CD4-positive, alpha-beta T cell treated with Interleukin-17A for 1 hour (primary cell): Measurements from ENCODE around the gene RELT.
"Not testable (repeated sequence)": the region's sequence is repeated elsewhere in the genome, so short reads cannot be mapped to it uniquely, and the experiment has no call there.

Experiments
- DNase-seq: peaks from one replicate; pipeline ENCODE4 v3.0.0-alpha.2; 2020

The RELT gene

DNA sequence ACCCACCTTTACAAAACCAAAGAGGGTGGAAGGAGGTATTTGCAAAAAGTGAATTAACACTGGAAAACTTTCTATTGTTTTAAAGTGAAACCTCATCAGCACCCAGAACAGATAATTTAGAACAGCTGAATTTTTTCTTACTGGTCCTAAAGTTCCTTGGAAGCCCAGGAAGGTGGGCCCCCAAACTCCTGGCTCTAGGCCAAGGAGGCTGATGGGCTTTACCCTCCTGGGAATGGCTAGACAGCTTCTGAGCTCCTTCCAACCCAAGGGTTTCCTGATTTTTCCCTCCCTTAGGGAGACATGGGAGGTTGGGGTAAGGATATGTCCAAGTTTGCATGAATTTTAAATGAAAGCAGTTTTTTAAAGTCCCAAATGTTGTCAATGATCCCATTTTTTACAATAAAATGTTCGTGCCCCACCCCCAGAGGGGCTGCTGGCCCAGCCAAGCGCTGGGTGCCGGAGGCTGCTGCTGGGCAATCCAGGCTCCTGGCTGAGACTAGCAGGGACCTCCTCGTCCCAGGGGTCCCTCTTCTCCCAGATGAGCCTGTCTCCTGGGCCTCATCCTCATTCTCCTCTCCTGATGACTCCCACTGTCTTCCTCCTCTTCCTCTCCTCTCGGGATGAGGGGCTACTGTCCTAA, 28.4 kb downstream of the RELT start:
- DNase-seq: peak; percentile 1

- DNase-seq: peak; percentile 17
Measured at GRCh38 chr11:73405146-73405510, 28.9 kb downstream of the RELT start.

- peak; percentile 2 for DNase-seq
Measured at GRCh38 chr11:73406131-73406530, 29.9 kb downstream of the RELT start.

DNA sequence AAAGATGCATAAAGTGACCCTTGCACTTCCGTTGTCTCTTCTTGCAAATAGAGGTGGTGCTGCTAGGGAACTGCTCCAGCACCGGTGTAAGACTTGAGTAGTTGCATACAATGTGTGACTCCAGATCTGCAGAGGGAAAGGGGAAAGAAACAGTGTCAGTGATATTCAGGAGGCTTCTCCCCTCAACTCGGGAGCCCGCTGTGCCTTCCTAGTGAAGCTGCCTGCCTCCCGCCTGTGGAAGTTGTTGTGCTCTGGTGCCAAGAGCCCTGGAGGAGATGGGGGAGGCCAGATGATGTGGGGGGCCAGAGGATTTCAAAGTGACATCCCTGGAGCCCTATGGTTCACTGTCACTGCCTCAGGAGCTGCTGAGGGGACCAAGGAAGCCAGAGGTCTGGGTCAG, 30.4 kb downstream of the RELT start:
- DNase-seq: peak; percentile 22

DNA sequence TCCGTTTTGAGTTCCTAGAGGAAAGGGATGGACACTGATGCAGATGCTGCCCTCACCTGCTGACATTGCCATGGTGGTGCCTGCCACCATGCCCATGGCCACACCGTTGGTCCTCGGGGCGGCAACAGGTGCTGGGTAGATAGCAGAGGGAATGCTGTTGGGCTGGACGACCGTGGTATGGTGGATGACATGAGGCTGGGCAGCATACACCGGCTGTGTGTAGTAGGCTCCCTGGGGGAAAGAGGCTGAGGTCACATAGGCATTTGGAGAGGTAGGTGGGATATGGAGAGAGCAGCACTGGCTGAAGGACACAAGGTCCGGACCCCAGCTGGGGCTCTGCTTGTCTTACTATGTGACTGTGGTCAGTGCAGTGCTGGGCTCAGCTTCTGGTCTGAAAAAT, 33.2 kb downstream of the RELT start:
- DNase-seq: peak; percentile 4

- peak; percentile 8 for DNase-seq
Measured at GRCh38 chr11:73410627-73411026, 34.4 kb downstream of the RELT start.

GRCh38 chr11:73411031-73411430, 34.8 kb downstream of the RELT start:
- DNase-seq: no peak

DNA sequence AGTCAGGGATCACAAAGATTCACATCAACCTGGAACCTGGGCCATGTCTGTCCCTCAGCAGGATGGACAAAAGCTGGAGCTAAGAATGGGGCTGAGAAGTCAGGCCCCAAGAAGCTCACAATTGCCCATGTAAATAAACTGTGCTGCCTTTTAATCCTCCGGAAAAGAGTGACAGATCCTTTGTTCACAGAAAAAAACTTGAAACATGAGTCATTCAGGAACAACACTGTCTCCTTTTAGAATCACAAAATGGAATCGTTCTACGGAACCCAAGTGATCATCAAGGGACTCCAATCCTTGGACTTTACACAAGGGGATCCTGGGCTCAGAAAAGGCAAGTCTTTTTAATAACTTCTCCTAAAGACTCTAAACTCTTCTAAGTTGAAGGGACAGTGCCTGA, 36.1 kb downstream of the RELT start:
- DNase-seq: peak; percentile 2

- DNase-seq: no peak
Measured at GRCh38 chr11:73413256-73413655, 37.1 kb downstream of the RELT start.

DNA sequence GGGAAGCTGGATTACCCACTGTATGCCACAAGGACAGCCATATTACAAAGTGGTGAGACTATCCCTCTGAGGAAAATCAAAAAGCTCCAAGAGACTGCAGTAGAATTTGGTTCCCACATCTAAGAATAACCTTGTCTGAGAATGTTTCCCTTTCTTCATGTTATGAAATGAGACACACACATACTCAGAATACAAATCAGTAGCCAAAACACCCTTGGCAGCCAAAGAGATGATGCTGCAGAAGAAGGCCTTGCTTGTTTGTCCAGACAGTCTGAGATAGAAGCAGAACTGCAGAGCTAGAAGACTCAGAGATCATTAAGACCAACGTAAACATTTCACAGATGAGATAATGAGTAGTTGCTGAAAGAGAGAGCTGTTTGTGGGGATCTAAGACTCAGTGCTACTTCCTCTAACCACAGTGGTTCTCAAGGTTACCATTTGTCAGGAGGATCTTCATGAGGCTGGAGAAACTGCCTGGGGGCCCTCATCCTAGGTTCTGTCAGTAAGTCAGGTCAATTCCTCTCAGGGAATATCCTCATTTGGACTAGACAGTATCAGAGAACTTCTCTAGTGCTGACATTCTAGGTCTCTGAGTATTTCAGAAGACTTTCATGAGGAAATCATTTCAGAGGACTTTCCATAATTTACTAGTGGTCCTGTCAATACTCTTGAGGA, 38.9 kb downstream of the RELT start:
- no peak for DNase-seq

DNA sequence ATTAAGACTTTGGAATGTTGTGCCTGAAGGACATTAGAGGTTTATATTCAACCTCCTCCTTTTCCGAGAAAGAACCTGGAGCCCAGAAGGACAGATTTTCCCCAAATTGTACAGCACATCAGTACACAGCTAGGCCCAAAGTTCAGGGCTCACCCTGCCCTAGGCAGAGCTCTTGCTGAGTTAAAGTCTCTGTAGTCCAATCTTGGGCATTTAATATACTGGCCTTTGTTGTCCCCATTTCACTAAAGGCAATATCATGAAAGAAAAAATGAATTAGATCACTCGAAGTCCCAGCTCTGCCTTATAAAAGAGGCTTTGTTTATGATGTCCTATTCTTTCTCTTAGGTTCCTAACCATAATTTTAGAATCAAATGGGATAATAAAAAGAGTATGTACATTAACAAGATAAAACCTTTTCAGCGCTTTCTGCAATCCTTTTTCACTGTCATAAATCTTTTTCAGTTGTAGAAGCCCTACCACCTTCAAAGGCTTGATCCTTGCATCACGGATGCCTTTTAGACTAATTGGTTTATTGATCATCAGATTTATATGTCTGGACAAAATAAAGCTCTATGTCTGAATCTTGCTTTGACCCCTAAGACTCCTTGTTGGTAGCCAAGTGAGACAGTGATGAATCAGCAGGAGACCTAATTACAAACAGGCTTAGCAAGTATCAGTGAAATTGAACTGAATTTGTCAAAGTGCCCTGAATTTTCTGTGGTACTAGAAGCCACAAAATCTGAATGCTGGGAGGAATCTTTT, 39.8 kb downstream of the RELT start:
- DNase-seq: no peak

GRCh38 chr11:73416786-73417185, 40.6 kb downstream of the RELT start:
- DNase-seq: no peak

DNA sequence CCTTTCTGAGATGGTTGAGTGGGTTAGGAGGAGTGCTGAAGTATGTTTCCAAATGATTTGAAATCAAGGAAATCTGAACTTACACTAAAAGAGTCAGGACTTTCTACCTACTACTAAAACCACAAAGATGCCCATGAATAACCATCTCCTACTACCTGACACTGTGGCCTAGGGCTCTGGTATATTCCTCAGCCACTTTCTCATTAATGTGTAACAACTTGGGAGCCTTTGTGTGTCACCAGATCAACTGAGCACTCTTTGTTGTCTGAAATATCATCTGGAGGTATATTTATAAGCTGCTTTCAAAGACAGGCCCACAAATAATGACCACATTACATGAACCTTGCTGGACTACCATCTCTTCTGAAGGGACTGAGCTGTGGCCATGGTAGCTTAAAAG, 43.9 kb downstream of the RELT start:
- no peak for DNase-seq

DNA sequence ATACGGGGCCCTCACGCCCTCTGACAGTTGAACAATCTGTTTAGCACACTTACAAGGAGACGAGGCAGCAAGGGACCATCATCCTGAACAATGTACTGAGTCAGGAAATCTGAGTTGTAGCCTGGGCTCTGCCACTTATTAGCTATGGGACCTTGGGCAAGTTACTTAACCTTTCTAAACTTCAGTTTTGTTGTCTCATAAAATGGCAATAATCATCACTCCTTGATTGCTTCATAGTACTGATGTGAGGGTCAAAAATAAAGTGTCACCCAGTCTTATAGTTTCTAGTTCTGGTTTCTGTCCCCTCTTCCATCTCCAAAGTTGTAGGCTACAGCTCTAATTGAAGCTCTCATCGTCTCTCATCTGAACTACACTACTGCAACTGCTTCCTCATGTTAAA, 46.7 kb downstream of the RELT start:
- no peak for DNase-seq

DNA sequence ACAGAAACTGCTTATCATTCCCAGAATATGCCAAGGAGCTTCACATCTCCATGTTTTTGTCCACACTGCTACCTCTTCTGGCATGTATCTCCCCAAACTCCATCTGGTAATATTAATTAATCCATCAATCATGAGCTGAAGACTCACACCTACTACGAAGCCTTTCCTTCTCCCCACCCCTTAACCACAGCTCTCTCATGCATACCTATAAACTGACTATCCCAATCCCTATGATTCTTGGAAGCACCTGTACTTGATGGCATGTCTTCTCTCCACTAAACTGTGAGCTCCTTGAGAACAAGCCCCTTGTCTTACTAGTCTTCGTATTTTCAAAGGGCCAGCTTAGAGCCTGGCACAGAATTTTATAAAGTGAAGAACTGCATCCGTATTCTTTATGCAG, 47.3 kb downstream of the RELT start:
- no peak for DNase-seq

GRCh38 chr11:73425108-73425507, 48.9 kb downstream of the RELT start:
- no peak for DNase-seq

DNA sequence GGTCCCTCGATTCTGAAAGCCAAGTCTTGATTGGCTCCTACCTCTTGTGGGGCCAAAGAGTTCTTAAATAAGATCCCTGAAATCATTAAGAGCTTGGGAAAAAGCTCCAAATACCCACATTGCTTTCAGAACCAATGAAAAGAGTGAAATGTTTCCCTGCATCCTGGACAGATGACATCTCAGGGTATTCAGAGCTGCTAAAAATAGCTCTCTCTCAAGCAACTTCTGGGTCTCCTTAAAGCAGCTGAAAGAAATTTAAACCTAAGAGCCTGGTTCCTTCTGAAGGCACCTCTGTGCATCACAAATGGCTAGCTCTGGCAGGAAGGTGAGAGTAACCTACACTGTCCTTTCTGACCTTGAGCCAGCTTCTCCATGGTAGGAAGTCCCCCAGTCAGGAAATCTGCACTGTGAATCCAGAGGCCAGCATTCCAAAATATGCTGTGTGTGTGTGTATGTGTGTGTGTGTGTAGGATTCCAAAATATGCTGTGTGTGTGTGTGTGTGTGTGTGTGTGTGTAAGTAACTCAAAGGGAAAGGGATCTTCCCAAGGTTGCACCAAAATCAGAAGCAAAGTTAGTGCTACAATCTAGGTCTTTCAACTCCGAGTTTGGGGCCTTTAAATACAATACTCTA, 50.1 kb downstream of the RELT start:
- no peak for DNase-seq

GRCh38 chr11:73428227-73428626, 52.0 kb downstream of the RELT start:
- DNase-seq: no peak

DNA sequence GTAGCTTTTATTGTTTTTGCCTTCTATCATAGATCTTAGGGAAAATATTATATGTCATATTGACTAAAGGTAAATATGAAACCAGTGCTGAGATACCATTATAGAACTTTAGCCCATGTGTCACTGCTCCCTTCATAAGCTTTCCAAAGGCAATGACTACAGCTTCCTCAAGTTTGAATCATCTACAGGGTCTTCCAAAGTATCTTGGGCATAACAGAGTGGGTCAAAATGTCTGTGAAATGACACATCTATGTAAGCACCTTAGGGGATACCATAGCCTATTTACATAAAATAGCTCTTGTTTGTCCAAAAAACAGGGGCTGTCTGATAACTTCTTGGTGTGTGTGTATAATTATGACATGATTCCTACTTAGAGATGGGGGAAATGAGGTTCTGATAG, 52.5 kb downstream of the RELT start:
- no peak for DNase-seq

- no peak for DNase-seq
Measured at GRCh38 chr11:73429121-73429750, 53.0 kb downstream of the RELT start.

- DNase-seq: no peak
Measured at GRCh38 chr11:73430326-73430725, 54.1 kb downstream of the RELT start.

- no peak for DNase-seq
Measured at GRCh38 chr11:73431396-73431795, 55.2 kb downstream of the RELT start.

DNA sequence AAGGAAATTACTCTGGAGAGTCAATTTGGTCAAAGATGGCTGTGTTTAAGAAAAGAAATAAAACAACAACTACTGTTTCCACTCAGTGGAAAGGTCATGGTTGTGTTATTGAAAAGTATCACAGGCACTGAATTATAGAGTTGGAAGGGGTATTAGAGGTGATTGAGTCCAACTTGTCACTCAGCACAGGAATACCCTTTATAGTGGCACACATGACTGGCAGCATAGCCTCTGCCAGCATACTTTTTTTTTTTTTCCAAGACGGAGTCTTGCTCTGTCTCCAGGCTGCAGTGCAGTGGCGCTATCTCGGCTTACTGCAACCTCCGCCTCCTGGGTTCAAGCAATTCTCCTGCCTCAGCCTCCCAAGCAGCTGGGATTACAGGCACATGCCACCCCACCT, 60.7 kb downstream of the RELT start:
- not testable (repeated sequence) for DNase-seq
